NCI-H748 treated with DMSO at 0.1 percent for 48 hours (cell line): Measurements from ENCODE around the gene COL4A2.
"Not testable (repeated sequence)": the region's sequence is repeated elsewhere in the genome, so short reads cannot be mapped to it uniquely, and the experiment has no call there.

Experiments used
- DNase-seq: peaks from one replicate; lab custom pipeline; 2025; lab: John Stamatoyannopoulos, UW

Gene COL4A2

DNA sequence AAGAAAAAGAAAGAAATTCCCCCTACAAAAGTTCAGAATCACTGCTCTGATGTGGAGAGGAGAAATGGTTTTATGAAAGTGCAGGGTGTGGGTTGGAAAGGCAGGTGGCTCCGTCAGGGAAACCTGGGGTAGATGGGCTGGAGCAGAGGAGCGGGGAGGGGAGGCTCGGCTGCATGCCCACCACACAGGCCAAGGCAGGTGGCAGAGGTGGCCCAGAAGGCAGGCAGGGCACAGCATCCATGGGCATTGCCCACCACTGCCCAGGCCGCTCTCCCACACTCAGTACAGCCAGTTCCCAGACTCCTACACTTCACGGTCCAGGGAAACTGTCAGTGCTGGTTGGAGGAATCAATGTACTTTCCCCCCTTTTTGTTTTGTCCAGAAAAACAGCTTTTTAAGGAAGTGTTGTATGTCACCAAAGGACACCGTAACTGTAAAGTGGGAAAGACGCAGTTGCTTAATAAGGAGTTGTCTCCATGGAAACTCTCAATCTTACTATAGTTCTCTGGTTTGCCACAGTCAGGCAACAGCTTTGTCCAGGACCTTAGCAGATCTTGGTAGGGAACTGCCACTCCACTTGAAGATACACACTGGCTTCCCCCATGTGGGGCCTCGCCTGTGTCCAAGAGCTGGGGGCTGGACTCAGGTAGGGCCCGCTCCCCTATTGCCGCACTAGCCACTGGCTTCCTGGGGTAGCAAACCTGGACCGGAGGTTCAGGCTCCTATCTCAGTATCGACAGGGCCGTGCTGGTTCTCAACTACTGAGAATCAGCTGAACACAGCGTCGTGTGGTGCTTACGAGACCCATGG, 171.5 kb downstream of the COL4A2 start:
- DNase-seq = no peak

DNA sequence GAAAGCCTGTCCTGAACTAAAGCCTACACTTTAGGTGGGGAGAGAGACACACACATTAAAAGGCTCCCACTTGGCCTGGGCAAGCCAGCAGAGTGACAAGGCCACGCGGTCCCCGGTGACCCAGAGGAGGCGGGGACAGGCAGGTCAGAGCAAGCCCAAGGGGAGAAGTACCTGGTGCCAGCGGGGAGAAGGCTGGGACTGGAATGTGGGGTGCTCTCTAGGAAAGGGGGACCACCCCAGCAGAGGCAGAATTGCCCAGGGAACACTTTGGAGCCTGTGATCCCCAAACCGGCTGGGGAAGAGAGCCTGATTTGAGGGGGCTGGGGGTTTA, 172.1 kb downstream of the COL4A2 start:
- DNase-seq = no peak

DNA sequence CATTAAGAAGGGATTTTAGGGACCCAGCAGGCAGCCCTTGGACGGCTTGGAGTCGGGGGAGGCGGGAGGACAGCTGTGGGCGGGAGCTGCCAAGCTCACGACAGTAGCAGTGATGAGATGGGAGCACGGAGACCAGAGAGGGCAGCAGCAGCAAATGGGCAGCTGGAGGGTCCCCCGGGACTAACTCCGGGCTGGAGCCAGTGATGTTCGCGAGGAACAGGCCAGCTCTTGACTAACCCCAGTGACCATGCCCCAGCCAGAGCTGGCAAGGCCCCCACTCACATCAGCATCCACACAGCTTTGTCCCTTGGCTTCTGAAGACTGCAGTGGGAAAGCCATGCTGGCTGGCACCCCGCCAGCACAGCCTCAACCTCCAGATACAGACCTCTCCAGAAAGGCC, 172.6 kb downstream of the COL4A2 start:
- DNase-seq = no peak

DNA sequence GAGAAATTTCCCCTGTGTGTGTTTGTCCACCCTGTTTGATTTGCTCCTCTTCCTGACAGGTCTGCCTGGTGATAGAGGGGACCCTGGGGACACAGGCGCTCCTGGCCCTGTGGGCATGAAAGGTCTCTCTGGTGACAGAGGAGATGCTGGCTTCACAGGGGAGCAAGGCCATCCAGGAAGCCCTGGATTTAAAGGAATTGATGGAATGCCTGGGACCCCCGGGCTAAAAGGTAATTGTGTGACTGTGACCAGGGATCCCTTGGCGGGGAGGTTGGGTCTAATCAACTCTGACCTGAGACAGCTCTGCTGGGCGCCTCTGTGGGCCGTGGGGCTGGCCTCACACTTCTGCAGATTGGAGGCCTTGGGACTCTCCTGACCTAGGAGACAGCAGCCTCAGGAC, 173.1 kb downstream of the COL4A2 start:
- DNase-seq = no peak

DNA sequence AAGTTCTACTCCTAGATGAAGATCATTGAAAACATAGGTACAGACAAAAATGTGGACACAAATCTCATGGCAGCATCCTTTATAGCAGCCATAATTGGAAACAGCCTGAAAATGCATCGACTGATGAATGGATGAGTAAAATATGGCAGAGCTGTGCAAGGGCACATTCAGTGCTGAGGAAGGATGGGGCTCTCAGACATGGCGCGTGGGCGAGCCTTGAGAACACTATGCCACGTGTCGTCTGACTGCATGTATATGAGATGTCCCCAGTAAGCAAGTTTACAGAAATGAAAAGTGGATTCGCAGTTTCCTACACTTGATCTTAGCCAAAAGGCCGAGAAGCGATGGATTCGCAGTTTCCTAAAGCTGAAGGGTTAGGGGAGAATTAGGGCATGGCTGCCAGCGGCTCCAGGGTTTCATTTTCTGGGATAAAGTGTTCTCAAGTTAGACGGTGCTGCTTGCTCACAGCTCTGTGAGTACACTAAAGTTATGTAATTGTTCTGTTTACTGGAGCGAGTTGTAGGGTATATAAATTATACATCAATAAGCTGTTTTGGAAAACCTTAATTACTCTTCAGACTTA, 176.4 kb downstream of the COL4A2 start:
- DNase-seq = no peak

DNA sequence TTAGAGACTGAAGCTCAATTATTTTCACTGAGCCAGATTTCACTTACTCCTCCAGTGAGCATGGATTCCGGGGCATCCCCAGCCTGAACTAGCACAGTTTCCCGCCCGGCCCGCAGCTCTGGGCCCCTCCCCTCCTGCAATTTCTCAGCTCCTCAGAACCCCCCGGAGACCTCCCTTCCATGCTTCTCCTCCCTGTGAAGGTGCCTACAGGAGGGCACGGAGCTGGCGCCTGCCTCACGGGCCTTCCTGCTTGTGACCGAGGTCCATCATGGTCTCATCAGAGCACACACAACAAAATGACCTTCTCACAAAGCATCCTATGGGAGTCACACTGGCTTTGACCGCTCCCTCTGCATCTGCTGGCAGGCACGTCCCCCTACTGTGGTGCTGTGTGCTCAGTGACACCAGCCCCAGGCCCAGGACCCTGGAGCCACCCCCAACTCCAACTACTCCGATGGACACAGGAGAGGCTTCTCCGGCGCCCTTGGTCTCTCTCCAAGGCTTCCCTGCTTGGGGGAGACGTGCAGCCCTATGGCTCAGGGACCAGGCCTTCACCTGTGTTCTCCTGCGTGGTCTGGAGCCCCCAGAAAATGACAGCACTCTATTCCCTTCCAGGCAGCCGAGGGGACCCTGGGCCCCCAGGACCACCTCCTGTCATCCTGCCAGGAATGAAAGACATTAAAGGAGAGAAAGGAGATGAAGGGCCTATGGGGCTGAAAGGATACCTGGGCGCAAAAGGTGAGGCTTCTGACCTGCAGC, 177.4 kb downstream of the COL4A2 start:
- DNase-seq = no peak

DNA sequence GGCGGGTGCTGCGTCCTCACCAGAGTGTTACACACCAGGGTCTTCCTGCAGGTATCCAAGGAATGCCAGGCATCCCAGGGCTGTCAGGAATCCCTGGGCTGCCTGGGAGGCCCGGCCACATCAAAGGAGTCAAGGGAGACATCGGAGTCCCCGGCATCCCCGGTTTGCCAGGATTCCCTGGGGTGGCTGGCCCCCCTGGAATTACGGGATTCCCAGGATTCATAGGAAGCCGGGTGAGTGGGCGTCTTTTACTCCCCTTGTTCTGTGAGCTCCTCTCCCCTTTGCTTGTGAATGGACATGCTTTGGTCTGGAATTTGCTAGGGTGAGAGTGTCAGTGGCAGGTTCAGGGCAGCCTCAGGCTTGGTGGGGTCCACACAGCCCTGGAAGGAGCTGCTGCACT, 178.5 kb downstream of the COL4A2 start:
- no peak for DNase-seq

DNA sequence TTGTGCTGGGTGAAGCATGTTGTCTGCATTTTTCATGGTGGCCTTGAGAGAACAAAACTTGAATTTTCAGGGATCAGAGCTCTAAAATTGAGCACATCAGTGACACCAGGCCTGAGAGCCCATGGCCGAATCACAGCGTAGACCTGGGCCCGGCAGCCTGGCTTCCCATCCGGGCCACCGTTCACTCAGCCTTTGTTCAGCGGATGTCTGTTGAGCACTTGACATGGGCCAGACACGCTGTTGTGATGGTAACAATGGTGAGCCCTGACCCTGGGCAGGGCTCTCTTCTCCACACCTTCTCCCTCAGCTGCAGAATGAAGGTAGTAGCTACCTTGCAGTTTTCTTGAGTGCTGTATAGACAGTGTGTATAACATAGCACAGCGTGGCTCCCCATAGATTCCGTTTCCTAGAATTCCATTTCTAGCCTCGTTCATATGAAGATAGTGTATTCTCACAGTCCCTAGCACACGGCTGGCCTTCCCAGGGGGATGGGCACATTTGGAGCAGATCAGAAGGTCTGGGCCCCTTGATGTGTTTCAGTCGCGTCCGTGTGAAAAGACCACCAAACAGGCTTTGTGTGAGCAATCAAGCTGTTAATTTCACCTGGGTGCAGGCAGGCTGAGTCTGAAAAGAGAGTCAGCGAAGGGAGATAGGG, 179.1 kb downstream of the COL4A2 start:
- no peak for DNase-seq

DNA sequence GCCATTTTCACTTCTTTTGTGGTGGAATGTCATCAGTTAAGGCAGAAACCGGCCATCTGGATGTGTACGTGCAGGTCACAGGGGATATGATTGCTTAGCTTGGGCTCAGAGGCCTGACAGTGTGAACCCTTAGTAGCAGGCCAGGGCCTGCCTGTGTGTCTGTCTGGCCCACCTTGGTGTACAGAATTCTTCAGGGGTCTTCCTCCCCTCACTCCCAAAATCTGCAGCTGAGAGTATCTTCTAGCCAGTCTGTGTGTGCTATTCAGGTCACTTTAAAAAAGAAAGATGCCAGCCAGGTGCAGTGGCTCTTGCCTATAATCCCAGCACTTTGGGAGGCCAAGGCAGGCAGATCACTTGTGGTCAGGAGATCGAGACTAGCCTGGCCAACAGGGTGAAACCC, 179.8 kb downstream of the COL4A2 start:
- DNase-seq = not testable (repeated sequence)

DNA sequence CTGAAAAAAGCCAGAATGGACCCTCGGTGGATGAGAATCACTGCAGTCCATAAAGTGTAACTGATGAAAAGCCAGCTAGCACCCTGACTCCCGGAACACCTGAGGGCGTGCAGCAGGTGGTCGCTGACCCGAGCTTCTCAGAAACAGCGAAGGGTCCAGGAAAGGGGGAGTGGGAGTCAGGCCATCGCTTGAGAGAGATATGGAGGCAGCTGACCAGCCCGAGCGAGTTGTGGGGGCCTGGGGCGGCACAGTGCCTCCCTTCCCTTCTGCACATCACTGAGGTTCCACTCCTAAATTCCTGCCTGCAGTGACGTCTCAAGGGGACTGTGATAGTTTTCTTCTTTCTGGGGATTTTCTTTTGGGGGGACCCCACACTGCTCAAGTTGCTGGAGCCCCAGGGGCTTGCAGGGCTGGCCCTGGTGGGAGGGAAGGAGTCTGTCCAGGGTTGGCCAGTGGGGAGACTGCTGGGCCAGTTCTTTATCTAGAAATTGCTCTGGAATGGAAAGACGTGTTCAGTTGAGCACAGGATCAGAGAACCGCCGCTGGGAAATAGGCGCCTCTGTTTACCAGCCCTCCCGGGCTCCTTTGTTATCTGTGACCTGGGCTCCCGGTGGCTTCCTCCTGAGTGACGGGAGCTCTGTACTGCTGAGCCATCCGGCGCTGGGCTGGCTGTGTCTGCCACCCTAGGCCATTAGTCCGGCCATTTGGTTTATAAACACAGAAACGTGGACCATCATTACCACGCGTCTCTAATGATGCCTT, 183.1 kb downstream of the COL4A2 start:
- DNase-seq = no peak

DNA sequence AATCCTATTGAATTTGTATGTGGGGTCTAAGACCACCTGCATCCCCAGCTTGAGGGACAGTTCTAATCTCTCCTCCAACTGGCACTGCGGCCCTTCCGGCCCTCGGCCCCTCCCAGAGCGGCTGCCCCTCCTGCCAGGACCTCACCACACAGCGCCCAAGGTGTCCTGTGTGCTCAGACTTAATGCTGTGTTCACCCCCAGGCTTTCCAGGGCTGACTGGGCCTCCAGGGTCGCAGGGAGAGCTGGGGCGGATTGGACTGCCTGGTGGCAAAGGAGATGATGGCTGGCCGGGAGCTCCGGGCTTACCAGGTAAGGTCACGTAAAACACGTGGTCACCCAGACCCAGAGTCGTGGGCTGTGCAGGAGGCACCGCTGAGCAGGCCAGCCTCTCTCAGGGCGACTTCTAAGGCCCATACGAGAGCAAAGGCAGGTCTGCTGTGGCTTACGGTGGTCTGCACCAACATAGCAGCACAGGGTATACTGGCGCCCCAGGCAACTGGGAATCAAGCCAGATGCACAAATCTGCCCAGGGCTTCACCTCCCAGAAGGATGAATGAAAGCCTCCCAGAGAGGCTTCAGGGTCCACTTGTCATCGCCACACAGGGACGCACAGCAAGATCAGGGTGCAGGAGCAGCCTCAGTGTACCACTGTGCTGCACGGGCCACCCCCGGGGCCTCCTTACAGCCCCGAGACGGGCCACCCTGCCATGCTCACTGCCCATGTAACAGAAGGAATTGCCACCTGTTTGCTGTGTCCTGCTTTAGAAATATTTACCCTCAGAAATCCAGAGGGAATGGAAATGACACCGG, 185.0 kb downstream of the COL4A2 start:
- no peak for DNase-seq

DNA sequence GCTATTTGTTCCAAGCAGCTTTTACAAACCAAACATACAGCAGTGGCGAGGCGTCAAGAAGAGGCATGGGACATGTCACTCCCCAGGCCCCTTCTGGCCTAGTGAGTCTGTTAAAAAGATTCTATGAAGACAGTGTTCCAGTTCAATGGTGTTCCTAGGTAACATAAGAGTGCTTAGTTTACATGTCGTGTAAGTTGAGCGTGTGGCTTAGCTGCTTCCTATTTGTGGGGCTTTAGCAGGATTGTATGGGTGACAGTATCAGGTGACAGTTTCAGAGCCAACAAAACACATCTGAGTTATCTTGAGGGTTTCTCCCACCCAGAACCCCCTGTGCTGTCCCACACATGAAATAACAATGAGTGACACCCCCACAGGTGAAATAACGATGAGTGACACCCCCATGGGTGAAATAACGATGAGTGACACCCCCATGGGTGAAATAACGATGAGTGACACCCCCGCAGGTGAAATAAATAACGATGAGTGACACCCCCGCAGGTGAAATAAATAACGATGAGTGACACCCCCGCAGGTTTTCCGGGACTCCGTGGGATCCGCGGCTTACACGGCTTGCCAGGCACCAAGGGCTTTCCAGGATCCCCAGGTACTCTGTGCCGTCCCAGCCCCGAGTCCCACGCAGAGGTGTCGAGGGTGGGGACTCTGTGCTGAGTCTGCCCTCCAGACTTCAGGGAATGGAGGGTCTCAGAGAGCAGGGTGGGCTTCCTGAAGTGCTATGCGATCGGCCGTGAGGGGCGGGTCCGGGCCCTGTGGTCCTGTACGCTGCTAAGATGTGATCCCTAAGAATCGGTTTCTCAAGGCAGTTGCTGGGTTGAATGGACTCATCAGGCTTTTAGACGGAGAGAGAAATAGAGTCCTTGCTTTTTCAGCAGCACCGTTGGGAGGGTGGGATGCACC, 185.9 kb downstream of the COL4A2 start:
- no peak for DNase-seq

DNA sequence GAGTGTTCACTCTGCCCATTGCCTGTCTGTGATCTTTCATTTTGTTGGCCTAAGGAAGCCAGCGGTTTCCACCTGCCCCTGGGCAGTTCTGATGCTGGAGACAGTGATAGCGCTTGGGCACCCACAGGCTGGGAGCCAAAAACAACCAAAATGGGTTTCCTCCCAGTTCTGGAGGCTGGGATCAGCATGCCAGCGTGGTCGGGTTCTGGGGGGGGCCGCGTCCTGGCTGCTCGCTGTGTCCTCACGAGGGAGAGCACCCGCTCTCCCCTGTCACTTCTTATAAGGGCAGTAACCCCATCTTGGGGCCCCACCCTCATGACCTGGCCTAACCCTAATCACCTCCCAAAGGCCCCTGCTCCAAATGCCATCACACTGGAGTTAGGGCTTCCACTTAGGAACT, 186.5 kb downstream of the COL4A2 start:
- DNase-seq = no peak

DNA sequence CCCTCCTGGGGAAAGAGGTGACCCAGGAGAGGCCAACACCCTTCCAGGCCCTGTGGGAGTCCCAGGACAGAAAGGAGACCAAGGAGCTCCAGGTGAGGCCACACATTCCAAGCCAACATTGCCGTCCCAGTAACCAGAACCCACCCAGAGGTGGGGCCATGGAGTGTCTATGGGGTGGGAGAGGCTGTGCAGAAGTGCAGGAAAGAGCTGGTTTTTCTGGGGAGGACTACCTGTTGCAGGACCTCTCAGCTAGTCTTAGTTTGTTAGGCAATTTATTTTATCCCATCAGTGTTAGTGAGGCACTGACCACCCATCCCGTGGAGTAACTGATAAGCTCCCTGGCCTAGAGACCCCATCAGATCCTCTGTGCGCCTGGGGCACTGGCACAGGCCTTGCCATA, 188.3 kb downstream of the COL4A2 start:
- DNase-seq = no peak

DNA sequence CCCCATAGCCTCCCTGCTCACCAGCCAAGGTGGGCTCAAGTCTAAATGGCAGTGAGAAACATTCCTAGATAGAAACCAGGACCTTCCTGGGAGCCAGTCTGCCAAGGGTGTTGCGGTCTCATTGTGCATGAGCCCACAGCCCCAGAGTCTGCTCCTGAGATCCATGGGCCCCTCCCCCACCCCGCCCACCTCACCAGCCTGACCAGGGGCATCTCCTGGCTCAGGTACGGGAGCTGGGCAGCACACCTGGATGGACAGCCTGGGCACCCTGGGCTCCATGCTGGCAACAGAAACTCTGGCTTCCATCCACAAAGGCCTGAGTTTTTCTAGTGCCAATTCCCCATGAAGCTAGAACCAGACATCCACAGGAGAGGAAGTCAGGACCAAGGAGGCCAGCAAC, 188.8 kb downstream of the COL4A2 start:
- DNase-seq = no peak

DNA sequence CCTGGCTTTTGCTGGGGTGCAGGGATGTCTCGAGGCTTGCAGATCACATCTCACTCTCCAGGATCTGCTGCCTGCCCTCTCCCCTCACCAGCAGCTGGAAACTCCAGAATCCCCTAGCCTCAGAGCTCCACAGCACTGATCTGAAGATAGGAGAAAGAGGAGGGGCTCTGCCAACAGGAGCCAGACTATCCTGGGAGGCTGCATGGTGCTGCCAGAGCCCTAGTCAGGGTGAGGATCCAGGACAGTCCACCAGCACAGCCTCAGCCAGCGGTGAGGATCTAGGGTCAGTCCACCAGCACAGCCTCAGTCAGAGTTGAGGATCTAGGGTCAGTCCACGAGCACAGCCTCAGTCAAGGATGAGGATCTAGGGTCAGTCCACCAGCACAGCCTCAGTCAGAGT, 189.2 kb downstream of the COL4A2 start:
- no peak for DNase-seq

DNA sequence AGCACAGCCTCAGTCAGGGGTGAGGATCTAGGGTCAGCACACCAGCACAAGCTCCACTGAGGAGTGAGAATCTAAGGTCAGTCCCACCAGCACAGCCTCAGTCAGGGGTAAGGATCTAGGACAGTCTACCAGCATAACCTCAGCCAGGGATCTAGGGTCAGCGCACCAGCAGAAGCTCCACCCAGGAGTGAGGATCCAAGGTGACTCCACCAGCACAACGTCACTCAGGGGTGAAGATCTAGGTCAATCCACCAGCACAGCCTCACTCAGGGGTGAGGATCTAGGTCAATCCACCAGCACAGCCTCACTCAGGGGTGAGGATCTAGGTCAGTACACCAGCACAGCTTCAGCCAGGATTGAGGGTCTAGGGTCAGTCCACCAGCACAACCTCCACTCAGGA, 189.9 kb downstream of the COL4A2 start:
- DNase-seq = no peak

DNA sequence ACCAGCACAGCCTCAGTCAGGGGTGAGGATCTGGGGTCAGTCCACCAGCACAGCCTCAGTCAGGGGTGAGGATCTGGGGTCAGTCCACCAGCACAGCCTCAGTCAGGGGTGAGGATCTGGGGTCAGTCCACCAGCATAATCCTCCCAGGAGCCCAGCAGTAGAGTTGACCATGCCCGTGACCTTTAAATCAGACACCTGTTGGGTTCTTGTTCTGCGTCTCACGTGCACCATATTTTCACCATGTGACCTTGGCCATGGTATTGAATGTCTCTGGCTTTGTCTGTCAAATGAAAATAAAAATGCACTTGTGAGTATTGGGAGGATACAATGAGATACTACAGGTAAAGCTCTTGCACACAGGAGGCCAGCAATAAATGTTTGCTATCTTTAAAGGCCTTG, 190.8 kb downstream of the COL4A2 start:
- DNase-seq = not testable (repeated sequence)

DNA sequence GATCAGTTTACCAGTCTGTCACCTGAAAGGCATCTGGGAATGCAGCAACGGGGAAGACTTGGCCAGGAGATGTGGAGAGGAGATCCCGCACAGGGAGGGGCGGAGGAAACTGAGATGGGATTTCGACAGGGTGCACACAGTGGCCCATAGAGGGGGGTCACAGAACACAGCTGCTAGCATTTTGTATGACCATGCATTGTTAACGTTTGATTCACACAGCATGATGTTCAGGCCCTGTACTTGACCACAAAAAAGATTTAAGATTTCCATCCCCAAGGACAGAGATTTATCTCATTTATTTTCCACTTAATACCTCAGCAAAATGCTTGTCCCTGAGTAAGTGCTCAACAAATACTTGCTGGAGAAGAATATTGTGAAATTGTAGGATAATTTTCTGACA, 191.2 kb downstream of the COL4A2 start:
- DNase-seq = no peak

DNA sequence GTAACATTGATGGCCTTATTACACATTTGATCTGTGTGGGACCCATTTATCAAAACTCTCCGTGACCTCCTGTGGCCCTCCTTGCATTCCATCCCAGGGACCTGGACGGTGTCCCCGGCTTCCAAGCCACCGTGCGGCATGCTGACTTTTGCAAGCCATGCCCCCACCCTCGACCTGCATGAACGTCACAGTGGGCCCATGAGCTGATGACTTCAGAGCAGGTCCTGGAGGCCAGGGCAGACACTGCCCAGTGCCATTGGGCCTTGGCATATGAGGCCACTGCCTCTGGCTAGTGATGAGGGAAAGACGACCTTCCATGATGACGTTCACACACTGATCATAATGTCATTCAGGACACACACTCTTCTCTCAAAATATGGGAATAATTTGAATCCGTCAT, 191.7 kb downstream of the COL4A2 start:
- DNase-seq = no peak
